Ascending aorta (tissue), 2 donors: ENCODE results near the gene HEXD. TPM values are rescaled to one million over a fixed set of nuclear protein-coding genes. Genes with fewer than 3 reads are reported as not detected.

Experiments
- DNase-seq, 2 donors: peaks; one replicate each; pipeline ENCODE4 v3.0.0-alpha.2; 2019; ENCODE audit warnings: low spot score in 2 of 2
- H3K27ac ChIP-seq, 2 donors: fragments of 200-600 bp; sonication (generic); one replicate each; pipeline ENCODE4 v1.5.1; 2016 to 2017; ENCODE audit warnings: mild to moderate bottlenecking in 1 of 2
- H3K27me3 ChIP-seq: fragments of 200-600 bp; sonication (generic); one replicate; pipeline ENCODE4 v1.5.1; 2017
- H3K36me3 ChIP-seq, 2 donors: fragments of 200-600 bp; sonication (generic); one replicate each; pipeline ENCODE4 v1.5.1; 2016
- H3K4me1 ChIP-seq, 2 donors: fragments of 200-600 bp; sonication (generic); one replicate each; pipeline ENCODE4 v1.5.1; 2016 to 2017; ENCODE audit warnings: mild to moderate bottlenecking in 1 of 2
- H3K4me3 ChIP-seq, 2 donors: fragments of 200-600 bp; sonication (generic); one replicate each; pipeline ENCODE4 v1.5.1; 2016 to 2017; ENCODE audit warnings: mild to moderate bottlenecking in 1 of 2
- H3K9me3 ChIP-seq, 2 donors: fragments of 200-600 bp; sonication (generic); one replicate each; pipeline ENCODE4 v1.5.1; 2016
- CTCF ChIP-seq, 3 experiments: fragments of 200-600 bp in 2 of 3; fragments of 450-650 bp in 1 of 3; sonication (generic) in 2 of 3; IDR thresholded peaks; one replicate each; pipeline ENCODE4 v1.5.1; 2016 to 2019; ENCODE audit warnings: antibody characterized with exemption in 3 of 3, mild to moderate bottlenecking in 1 of 3, moderate library complexity in 1 of 3
- intact Hi-C: fragments of 100-400 bp; cut with DNase I; formaldehyde crosslinking; loops from one replicate; pipeline ENCODE4 v1.15.1; 2023
- total RNA-seq: library from RNA; depleted of rRNA; stranded (reverse); fragments of >200 nt; gene quantifications from one replicate; pipeline ENCODE4 v1.1.0, GENCODE V29; 2016

Gene HEXD
- total RNA-seq, 1 donor from 2014 or later: 40.4 TPM

- Histone ChIP-seq H3K4me3 (no peak overlapping the region), H3K36me3 (peaks cover 0 to under 1% of the 10 kb centered on the region in 2 donors), H3K4me1 (peaks cover 18% of the 10 kb centered on the region in 2 donors), H3K27ac (no peak overlapping the region), H3K27me3 (no peaks in the 10 kb centered on the region), H3K9me3 (no peaks in the 10 kb centered on the region)
- TF ChIP-seq CTCF (IDR thresholded peaks at IDR 0.05): no peak
- intact Hi-C loops: no loop called here
- no peak for DNase-seq
Measured at GRCh38 chr17:82386255-82386831, 31.8 kb upstream of the HEXD start.

- no peak for TF ChIP-seq CTCF (IDR thresholded peaks at IDR 0.05)
- Histone ChIP-seq H3K27ac (no peak overlapping the region), H3K9me3 (no peaks in the 10 kb centered on the region), H3K4me1 (peaks cover 18% of the 10 kb centered on the region in 2 donors), H3K4me3 (no peak overlapping the region), H3K27me3 (no peaks in the 10 kb centered on the region), H3K36me3 (peaks cover 2 to 7% of the 10 kb centered on the region in 2 donors)
- intact Hi-C loops: no loop called here
- no peak for DNase-seq
Measured at GRCh38 chr17:82386881-82387704, 31.1 kb upstream of the HEXD start.

GRCh38 chr17:82387705-82388106, 30.4 kb upstream of the HEXD start:
- no peak for TF ChIP-seq CTCF (IDR thresholded peaks at IDR 0.05)
- no peak for DNase-seq
- H3K27me3 ChIP-seq: no peaks in the 10 kb centered on the region
- H3K36me3 ChIP-seq: peaks cover 8 to 13% of the 10 kb centered on the region in 2 donors
- intact Hi-C loops: no loop called here
- H3K4me3 ChIP-seq: no peak overlapping the region
- H3K4me1 ChIP-seq: peaks cover 18% of the 10 kb centered on the region in 2 donors
- H3K27ac ChIP-seq: no peak overlapping the region
- H3K9me3 ChIP-seq: no peaks in the 10 kb centered on the region

- DNase-seq: no peak
- no peak for TF ChIP-seq CTCF (IDR thresholded peaks at IDR 0.05)
- no peak overlapping the region for H3K4me3 ChIP-seq
- intact Hi-C loops: no loop called here
- peaks cover 18% of the 10 kb centered on the region in 2 donors for H3K4me1 ChIP-seq
- no peaks in the 10 kb centered on the region for H3K9me3 ChIP-seq
- no peak overlapping the region for H3K27ac ChIP-seq
- peaks cover 13 to 15% of the 10 kb centered on the region in 2 donors for H3K36me3 ChIP-seq
- H3K27me3 ChIP-seq: no peaks in the 10 kb centered on the region
Measured at GRCh38 chr17:82388223-82388921, 29.8 kb upstream of the HEXD start.

- Histone ChIP-seq H3K9me3 (no peaks in the 10 kb centered on the region), H3K27me3 (no peaks in the 10 kb centered on the region), H3K4me1 (peaks cover 18% of the 10 kb centered on the region in 2 donors), H3K4me3 (no peak overlapping the region), H3K36me3 (peaks cover 13 to 19% of the 10 kb centered on the region in 2 donors), H3K27ac (no peak overlapping the region)
- DNase-seq: no peak
- intact Hi-C loops: no loop called here
- TF ChIP-seq CTCF (IDR thresholded peaks at IDR 0.05): no peak
Measured at GRCh38 chr17:82388922-82389283, 29.2 kb upstream of the HEXD start.
